Measurements from ENCODE around the gene CD3D. TPM values are rescaled to one million over a fixed set of nuclear protein-coding genes. Genes with fewer than 3 reads are reported as not detected.

The CD3D gene
- total RNA-seq, 1 donor from 2014 or later: not detected

DNA sequence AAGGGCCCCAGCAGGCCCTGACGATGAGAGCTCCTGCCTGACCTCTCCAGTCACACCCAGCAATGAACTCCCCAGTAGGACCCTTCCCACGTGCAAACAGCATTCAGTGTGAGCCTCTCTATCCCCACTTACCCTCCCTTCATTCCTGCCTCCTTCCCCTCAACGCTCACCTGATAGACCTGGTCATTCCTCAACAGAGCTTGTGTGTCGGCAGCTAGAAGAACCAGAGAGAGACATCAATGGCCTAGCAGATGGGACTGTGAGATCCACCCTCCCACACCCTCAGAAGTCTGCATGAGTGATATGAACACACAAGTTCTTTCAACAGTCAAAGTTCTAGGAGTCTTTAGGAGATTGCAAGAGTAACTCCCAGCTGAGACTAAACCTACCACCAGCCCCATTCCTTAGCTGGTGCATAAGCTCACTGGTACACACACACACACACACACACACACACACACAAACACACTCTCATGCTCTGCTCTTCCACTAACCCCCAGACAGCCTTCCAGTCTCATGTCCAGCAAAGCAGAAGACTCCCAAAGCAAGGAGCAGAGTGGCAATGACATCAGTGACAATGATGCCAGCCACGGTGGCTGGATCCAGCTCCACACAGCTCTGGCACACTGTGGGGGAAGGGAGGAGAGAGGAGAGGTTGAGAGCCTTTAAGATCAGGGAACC lies 3.1 kb downstream of the CD3D start:
- Histone ChIP-seq H3K9me3 (replicated peaks) (no peaks in the 10 kb centered on the region), H3K4me1 (no peaks in the 10 kb centered on the region), H3K27ac (replicated peaks) (no peak overlapping the region), H3K4me3 (no peak overlapping the region), H3K27me3 (ENCODE audit: low read depth) (peaks cover 33% of the 10 kb centered on the region), H3K36me3 (no peaks in the 10 kb centered on the region)
- TF ChIP-seq, protein P1, sequence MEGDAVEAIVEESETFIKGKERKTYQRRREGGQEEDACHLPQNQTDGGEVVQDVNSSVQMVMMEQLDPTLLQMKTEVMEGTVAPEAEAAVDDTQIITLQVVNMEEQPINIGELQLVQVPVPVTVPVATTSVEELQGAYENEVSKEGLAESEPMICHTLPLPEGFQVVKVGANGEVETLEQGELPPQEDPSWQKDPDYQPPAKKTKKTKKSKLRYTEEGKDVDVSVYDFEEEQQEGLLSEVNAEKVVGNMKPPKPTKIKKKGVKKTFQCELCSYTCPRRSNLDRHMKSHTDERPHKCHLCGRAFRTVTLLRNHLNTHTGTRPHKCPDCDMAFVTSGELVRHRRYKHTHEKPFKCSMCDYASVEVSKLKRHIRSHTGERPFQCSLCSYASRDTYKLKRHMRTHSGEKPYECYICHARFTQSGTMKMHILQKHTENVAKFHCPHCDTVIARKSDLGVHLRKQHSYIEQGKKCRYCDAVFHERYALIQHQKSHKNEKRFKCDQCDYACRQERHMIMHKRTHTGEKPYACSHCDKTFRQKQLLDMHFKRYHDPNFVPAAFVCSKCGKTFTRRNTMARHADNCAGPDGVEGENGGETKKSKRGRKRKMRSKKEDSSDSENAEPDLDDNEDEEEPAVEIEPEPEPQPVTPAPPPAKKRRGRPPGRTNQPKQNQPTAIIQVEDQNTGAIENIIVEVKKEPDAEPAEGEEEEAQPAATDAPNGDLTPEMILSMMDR (IDR thresholded peaks at IDR 0.05; ENCODE audit: borderline replicate concordance): no peak
- no peak for DNase-seq
- intact Hi-C loops (cut with micrococcal nuclease): no loop called here

DNA sequence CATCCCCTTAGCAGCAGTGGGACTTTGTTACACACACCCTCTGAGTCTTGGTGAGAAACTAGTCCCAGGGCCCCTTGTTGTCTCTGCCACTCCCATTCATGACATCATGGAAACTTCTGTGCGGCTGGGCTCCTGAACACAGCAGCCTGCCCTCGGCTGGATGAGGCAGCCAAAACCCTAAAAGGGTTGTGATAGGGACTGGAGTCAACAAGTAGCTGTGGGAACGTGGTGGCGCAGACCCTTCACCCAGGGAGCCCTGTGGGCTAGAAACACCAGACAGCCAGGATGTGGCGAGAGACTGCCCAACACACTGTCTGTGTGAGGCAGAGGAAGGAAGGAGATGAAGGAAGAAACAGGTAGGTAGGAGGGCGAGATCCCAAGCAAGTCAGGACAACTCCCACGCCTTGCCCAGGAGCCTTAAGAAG lies 3.9 kb downstream of the CD3D start:
- intact Hi-C loops (cut with micrococcal nuclease): no loop called here
- Histone ChIP-seq H3K27me3 (ENCODE audit: low read depth) (peaks cover 26% of the 10 kb centered on the region), H3K4me3 (no peak overlapping the region), H3K36me3 (no peaks in the 10 kb centered on the region), H3K27ac (replicated peaks) (no peak overlapping the region), H3K9me3 (replicated peaks) (no peaks in the 10 kb centered on the region), H3K4me1 (no peaks in the 10 kb centered on the region)
- DNase-seq: no peak
- TF ChIP-seq, protein P1 (IDR thresholded peaks at IDR 0.05; ENCODE audit: borderline replicate concordance): no peak

DNA sequence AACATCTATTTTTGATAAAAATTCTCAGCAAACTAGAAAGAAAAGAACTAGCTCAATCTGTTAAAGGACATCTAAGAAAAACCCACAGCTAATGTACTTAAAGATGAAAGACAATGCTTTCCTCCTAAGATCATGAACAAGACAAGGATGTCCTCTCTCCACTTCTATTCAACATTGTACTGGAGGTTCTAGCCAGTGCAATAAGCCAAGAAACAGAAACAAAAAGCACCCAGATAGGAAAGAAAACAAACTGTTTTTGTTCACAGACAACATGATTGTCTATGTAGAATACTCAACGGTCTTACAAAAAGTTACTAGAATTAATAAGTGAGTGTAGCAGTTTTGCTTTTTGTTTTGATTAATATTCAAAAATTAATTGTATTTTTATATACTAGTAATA lies 7.8 kb downstream of the CD3D start:
- Histone ChIP-seq H3K27ac (replicated peaks) (no peak overlapping the region), H3K27me3 (ENCODE audit: low read depth) (peaks cover 8% of the 10 kb centered on the region), H3K4me3 (no peak overlapping the region), H3K4me1 (no peaks in the 10 kb centered on the region), H3K36me3 (no peaks in the 10 kb centered on the region), H3K9me3 (replicated peaks) (no peaks in the 10 kb centered on the region)
- intact Hi-C loops (cut with micrococcal nuclease): no loop called here
- TF ChIP-seq, protein P1 (IDR thresholded peaks at IDR 0.05; ENCODE audit: borderline replicate concordance): no peak
- no peak for DNase-seq

DNA sequence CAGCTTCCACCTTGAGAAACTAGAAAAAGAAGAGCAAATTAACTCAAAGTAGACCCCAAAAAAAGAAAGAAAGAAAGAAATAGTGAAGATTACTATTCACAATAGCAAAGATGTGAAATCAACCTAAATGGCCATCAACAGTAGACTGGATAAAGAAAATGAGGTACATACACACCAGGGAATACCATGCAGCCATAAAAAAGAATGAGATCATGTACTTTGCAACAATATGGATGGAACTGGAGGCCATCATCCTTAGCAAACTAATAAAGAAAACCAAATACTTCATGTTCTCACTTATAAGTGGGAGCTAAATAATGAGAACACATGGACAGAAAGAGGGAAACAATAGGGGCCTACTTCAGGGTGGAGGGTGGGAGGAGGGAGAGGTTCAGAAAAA lies 13.8 kb downstream of the CD3D start:
- no peak overlapping the region for H3K27ac ChIP-seq (replicated peaks)
- TF ChIP-seq, protein P1 (IDR thresholded peaks at IDR 0.05; ENCODE audit: borderline replicate concordance): no peak
- no peaks in the 10 kb centered on the region for H3K4me1 ChIP-seq
- no peaks in the 10 kb centered on the region for H3K36me3 ChIP-seq
- peaks cover 5% of the 10 kb centered on the region for H3K27me3 ChIP-seq (ENCODE audit: low read depth)
- no peak for DNase-seq
- no peak overlapping the region for H3K4me3 ChIP-seq
- intact Hi-C loops (cut with micrococcal nuclease): no loop called here
- H3K9me3 ChIP-seq (replicated peaks): no peaks in the 10 kb centered on the region

DNA sequence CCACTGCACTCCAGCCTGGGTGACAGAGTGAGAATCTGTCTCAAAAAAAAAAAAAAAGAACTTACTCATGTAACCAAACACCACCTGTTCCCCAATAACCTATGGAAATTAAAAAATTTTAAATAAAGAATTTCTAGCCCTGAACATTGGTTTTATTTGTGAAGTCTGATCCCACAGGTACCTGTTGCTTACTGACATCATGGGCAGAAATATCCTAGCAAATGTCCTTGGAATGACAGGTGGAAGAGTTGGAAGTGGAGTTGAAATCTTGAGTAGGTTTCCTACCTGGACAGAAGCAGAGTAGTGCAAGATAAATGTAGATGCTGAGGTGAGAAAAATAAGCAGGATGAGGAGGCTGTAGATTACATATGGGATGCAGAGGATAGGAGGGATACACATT lies 17.2 kb downstream of the CD3D start:
- TF ChIP-seq, protein P1 (IDR thresholded peaks at IDR 0.05; ENCODE audit: borderline replicate concordance): no peak
- Histone ChIP-seq H3K4me3 (no peak overlapping the region), H3K9me3 (replicated peaks) (no peaks in the 10 kb centered on the region), H3K4me1 (no peaks in the 10 kb centered on the region), H3K27me3 (ENCODE audit: low read depth) (peaks cover 15% of the 10 kb centered on the region), H3K36me3 (no peaks in the 10 kb centered on the region), H3K27ac (replicated peaks) (no peak overlapping the region)
- intact Hi-C loops (cut with micrococcal nuclease): no loop called here
- no peak for DNase-seq

Data from left ventricle myocardium inferior (tissue), 1 donor.